ENCODE measurements around the gene CAPN9. TPM values are rescaled to one million over a fixed set of nuclear protein-coding genes. Genes with fewer than 3 reads are reported as not detected.
"Not testable (repeated sequence)": the region's sequence is repeated elsewhere in the genome, so short reads cannot be mapped to it uniquely, and the experiment has no call there.

The CAPN9 gene
- total RNA-seq, 2 experiments from 2014 or later, result not detected

DNA sequence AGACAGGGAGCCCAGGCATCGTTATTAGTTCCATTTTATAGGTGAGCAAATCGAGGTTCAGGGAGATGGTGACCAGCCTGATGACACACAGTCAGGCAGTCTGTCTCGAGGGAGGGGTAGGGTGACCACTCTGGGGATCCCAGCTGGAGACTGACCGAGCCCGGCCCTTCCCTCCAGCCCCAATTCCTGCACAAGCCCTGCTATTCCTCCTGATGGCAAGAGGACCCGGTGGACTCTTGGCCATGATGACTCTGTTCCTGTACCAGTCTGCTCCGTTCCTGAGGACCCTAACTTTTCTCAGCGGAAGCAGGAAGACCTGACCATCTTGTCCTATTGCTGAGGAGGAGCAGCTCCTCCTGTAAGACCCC is 33.7 kb upstream of the CAPN9 start:
- ATAC-seq (no peak), DNase-seq (no peak)
- ChIA-PET POLR2A (no interaction called here), CTCF (no interaction called here)
- H3K27me3 Mint-ChIP-seq, result peaks cover 12% of the 10 kb centered on the region
- no peak overlapping the region for H3K4me3 Mint-ChIP-seq
- no peak overlapping the region for H3K27ac Mint-ChIP-seq
- no peaks in the 10 kb centered on the region for H3K4me1 Mint-ChIP-seq
- H3K36me3 Mint-ChIP-seq (ENCODE audit: low read depth), result no peaks in the 10 kb centered on the region
- intact Hi-C loops (cut with DNase I, micrococcal nuclease), result no loop called here
- H3K9me3 Mint-ChIP-seq (ENCODE audit: low read depth), result peaks cover 3% of the 10 kb centered on the region

- no peaks in the 10 kb centered on the region for H3K36me3 Mint-ChIP-seq (ENCODE audit: low read depth)
- H3K27me3 Mint-ChIP-seq, result peaks cover 12% of the 10 kb centered on the region
- H3K4me1 Mint-ChIP-seq, result no peaks in the 10 kb centered on the region
- peaks cover 3% of the 10 kb centered on the region for H3K9me3 Mint-ChIP-seq (ENCODE audit: low read depth)
- POLR2A ChIA-PET, result no interaction called here
- no peak within 1 kb of the TSS for H3K27ac Mint-ChIP-seq
- ATAC-seq, result no peak
- CTCF ChIA-PET, result no interaction called here
- no peak within 1 kb of the TSS for H3K4me3 Mint-ChIP-seq
- intact Hi-C loops (cut with DNase I, micrococcal nuclease), result no loop called here
- DNase-seq, result no peak
Measured at GRCh38 chr1:230713915-230714764, 33.0 kb upstream of the CAPN9 start, which contains the start of gene AGT. TSS of gene AGT (minus strand) at chr1:230714122. CDS start at chr1:230710823, 3,299 bp downstream.

GRCh38 chr1:230715510-230715909 is 31.7 kb upstream of the CAPN9 start:
- intact Hi-C loops (cut with DNase I, micrococcal nuclease), result no loop called here
- no peaks in the 10 kb centered on the region for H3K36me3 Mint-ChIP-seq (ENCODE audit: low read depth)
- peaks cover 12% of the 10 kb centered on the region for H3K27me3 Mint-ChIP-seq
- H3K4me1 Mint-ChIP-seq, result no peaks in the 10 kb centered on the region
- H3K27ac Mint-ChIP-seq, result no peak overlapping the region
- POLR2A ChIA-PET, result no interaction called here
- DNase-seq, result no peak
- H3K9me3 Mint-ChIP-seq (ENCODE audit: low read depth), result peaks cover 3% of the 10 kb centered on the region
- CTCF ChIA-PET, result no interaction called here
- H3K4me3 Mint-ChIP-seq, result no peak overlapping the region
- ATAC-seq, result no peak

DNA sequence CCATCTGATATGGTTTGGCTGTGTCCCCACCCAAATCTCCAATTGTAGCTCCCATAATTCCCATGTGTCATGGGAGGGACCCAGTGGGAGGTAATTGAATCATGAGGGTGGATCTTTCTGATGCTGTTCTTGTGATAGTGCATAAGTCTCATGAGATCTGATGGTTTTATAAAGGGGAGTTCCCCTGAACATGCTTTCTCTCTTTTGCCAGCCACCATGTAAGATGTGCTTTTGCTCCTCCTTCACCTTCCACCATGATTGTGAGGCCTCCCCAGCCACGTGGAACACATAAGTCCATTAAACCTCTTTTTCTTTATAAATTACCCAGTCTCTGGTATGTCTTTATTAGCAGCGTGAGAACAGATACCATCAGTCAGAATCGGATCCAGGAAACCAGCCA is 30.7 kb upstream of the CAPN9 start:
- H3K27me3 Mint-ChIP-seq, result peaks cover 12% of the 10 kb centered on the region
- H3K4me1 Mint-ChIP-seq; H3K27ac Mint-ChIP-seq; intact Hi-C loops (cut with DNase I, micrococcal nuclease); H3K4me3 Mint-ChIP-seq; H3K36me3 Mint-ChIP-seq (ENCODE audit: low read depth); DNase-seq; ATAC-seq; H3K9me3 Mint-ChIP-seq (ENCODE audit: low read depth); POLR2A ChIA-PET: not testable (repeated sequence)
- CTCF ChIA-PET, result interaction anchor here (0.6 kb wide), 1 partner anchor 403 kb away, joined by 3 read pairs; no protein-coding TSS in a partner anchor

- peaks cover 12% of the 10 kb centered on the region for H3K27me3 Mint-ChIP-seq
- H3K9me3 Mint-ChIP-seq (ENCODE audit: low read depth), result peaks cover 8% of the 10 kb centered on the region
- intact Hi-C loops (cut with DNase I, micrococcal nuclease), result no loop called here
- no peaks in the 10 kb centered on the region for H3K36me3 Mint-ChIP-seq (ENCODE audit: low read depth)
- no peak overlapping the region for H3K27ac Mint-ChIP-seq
- no peak for DNase-seq
- no peak overlapping the region for H3K4me3 Mint-ChIP-seq
- no peaks in the 10 kb centered on the region for H3K4me1 Mint-ChIP-seq
- CTCF ChIA-PET, result interaction anchor here (0.6 kb wide), 1 partner anchor 402 kb away, joined by 3 read pairs; no protein-coding TSS in a partner anchor
- POLR2A ChIA-PET, result no interaction called here
- ATAC-seq, result no peak
Measured at GRCh38 chr1:230717251-230717650, 29.9 kb upstream of the CAPN9 start.

GRCh38 chr1:230721849-230722522 is 25.2 kb upstream of the CAPN9 start:
- H3K9me3 Mint-ChIP-seq (ENCODE audit: low read depth); ATAC-seq; POLR2A ChIA-PET; DNase-seq; H3K4me1 Mint-ChIP-seq; H3K36me3 Mint-ChIP-seq (ENCODE audit: low read depth); H3K27ac Mint-ChIP-seq; H3K27me3 Mint-ChIP-seq; H3K4me3 Mint-ChIP-seq; CTCF ChIA-PET; intact Hi-C loops (cut with DNase I, micrococcal nuclease): not testable (repeated sequence)

DNA sequence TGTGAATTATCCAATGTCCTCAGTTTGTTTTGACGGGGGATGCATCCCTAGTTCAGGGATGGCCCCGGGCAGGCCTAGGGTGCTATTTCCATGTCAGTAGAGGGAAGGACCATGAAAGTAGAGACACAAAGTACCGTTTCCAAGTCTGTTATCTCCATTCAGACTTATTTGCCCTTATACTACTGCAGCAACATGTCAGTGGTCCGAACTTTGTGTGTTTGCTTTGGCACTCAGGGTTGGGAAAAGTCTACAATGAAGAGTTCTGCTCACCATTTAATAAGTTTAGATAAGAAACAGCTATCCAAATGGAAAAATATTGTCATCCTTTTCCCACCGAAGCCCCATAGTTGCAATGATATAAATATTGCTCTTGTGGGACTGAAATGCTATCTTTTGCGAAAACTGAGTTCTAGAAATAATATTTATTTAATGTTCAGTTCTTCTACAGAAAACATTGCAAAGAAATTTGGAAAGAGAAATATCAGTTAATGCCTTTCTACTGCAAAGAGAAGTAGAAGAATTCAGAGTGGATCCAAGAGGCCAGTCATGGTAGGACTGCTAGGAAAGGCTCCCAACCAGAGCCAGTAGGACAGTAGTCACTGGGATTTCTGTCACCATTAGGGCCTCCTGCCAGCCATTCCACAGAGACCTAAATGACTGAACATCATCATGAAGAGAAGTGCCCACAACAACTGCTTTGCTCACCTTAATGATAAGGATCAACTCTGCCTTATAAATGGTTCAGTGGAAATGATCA is 21.8 kb upstream of the CAPN9 start:
- no peak for DNase-seq
- CTCF ChIA-PET, result no interaction called here
- H3K4me3 Mint-ChIP-seq, result no peak overlapping the region
- H3K4me1 Mint-ChIP-seq, result no peaks in the 10 kb centered on the region
- no peaks in the 10 kb centered on the region for H3K36me3 Mint-ChIP-seq (ENCODE audit: low read depth)
- H3K27ac Mint-ChIP-seq, result no peak overlapping the region
- no peak for ATAC-seq
- intact Hi-C loops (cut with DNase I, micrococcal nuclease), result no loop called here
- H3K9me3 Mint-ChIP-seq (ENCODE audit: low read depth), result peaks cover 5% of the 10 kb centered on the region
- H3K27me3 Mint-ChIP-seq, result peaks cover 12% of the 10 kb centered on the region
- POLR2A ChIA-PET, result no interaction called here

GRCh38 chr1:230728710-230729392 is 18.3 kb upstream of the CAPN9 start:
- H3K4me3 Mint-ChIP-seq, result no peak overlapping the region
- no peaks in the 10 kb centered on the region for H3K4me1 Mint-ChIP-seq
- ATAC-seq (no peak), DNase-seq (no peak)
- no peaks in the 10 kb centered on the region for H3K9me3 Mint-ChIP-seq (ENCODE audit: low read depth)
- intact Hi-C loops (cut with DNase I, micrococcal nuclease), result no loop called here
- ChIA-PET POLR2A (no interaction called here), CTCF (interaction anchor here (0.7 to 1.2 kb wide), 2 partner anchors 60 to 87 kb away, joined by 3 read pairs; no protein-coding TSS in a partner anchor)
- no peak overlapping the region for H3K27ac Mint-ChIP-seq
- peaks cover 14% of the 10 kb centered on the region for H3K27me3 Mint-ChIP-seq
- H3K36me3 Mint-ChIP-seq (ENCODE audit: low read depth), result no peaks in the 10 kb centered on the region

GRCh38 chr1:230730977-230731376 is 16.2 kb upstream of the CAPN9 start:
- Mint-ChIP-seq H3K4me3 (no peak overlapping the region), H3K4me1 (no peaks in the 10 kb centered on the region), H3K9me3 (ENCODE audit: low read depth) (no peaks in the 10 kb centered on the region), H3K27ac (no peak overlapping the region), H3K27me3 (peaks cover 13% of the 10 kb centered on the region), H3K36me3 (ENCODE audit: low read depth) (no peaks in the 10 kb centered on the region)
- ChIA-PET POLR2A (no interaction called here), CTCF (interaction anchor here (1.4 kb wide), 1 partner anchor 170 kb away, joined by 3 read pairs; no protein-coding TSS in a partner anchor)
- ATAC-seq (no peak), DNase-seq (no peak)
- intact Hi-C loops (cut with DNase I, micrococcal nuclease), result no loop called here

DNA sequence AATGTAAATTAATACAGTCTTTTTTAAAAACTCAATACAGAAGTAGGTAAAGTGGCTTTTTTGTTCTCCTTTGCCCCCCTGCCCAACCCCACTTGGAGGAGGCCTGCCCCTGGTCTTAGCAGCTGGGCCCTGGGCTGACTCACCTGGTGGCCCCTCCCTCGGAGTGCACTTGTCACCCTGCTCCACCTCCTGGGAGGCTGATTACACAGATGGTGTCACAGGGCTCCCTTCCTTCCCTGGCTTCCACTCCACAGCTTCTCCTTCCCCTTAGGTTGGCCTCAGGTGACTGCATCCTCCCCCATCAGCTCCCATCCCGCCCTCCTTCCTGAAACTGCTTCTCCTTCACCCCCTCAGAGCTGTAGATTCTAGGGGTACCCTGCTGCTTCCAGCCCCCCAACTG is 11.7 kb upstream of the CAPN9 start:
- Mint-ChIP-seq H3K4me1 (no peaks in the 10 kb centered on the region), H3K27me3 (peaks cover 18% of the 10 kb centered on the region), H3K4me3 (no peak overlapping the region), H3K36me3 (ENCODE audit: low read depth) (no peaks in the 10 kb centered on the region), H3K9me3 (ENCODE audit: low read depth) (peaks cover 2% of the 10 kb centered on the region), H3K27ac (no peak overlapping the region)
- POLR2A ChIA-PET, result no interaction called here
- intact Hi-C loops (cut with DNase I, micrococcal nuclease), result no loop called here
- no peak for DNase-seq
- ATAC-seq, result no peak
- CTCF ChIA-PET, result no interaction called here

DNA sequence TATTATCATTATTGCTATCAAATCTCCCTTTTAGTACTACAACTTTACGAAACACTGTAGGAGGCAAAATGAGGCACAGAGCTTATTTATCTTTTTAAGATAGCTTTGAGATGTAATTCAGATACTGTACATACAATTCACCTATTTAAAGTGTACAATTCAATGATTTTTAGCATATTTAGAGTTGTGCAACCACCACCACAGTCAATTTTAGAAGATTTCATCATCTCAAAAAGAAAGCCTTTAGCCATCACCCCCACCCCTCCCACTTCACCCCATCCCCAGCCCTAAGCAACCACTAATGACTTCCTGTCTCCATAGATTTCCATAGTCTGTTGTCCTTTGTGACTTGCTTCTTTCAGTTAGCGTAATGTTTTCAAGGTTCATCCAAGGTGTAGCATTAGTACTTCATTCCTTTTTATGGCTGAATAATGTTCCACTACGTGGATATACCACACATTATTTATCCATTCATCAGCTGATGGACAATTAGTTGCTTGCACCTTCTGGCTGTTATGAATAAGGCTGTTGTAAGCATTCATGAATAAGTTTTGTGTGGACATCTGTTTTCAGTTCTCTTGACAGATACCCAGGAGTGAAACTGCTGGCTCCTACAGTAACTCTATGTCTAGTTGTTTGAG is 9.4 kb upstream of the CAPN9 start:
- Mint-ChIP-seq H3K27me3 (peaks cover 19% of the 10 kb centered on the region), H3K27ac (no peak overlapping the region), H3K4me3 (no peak overlapping the region), H3K9me3 (ENCODE audit: low read depth) (peaks cover 2% of the 10 kb centered on the region), H3K36me3 (ENCODE audit: low read depth) (no peaks in the 10 kb centered on the region), H3K4me1 (no peaks in the 10 kb centered on the region)
- intact Hi-C loops (cut with DNase I, micrococcal nuclease), result no loop called here
- POLR2A ChIA-PET, result no interaction called here
- DNase-seq (no peak), ATAC-seq (no peak)
- CTCF ChIA-PET, result interaction anchor here (1.0 kb wide), 1 partner anchor 52 kb away, joined by 3 read pairs; no protein-coding TSS in a partner anchor

Data from activated CD4-positive, alpha-beta T cell treated with anti-CD3 and anti-CD28 coated beads for 36 hours (primary cell).